Lower lobe of right lung (tissue), 2 donors: ENCODE measurements around the gene SHISAL1. TPM values are rescaled to one million over a fixed set of nuclear protein-coding genes. Genes with fewer than 3 reads are reported as not detected.

Experiments used
- ATAC-seq, 2 donors: fragments of 200-7000 bp; cut with Tn5 transposase; one replicate each; pipeline ENCODE4 v1.9.1; 2020 to 2022; ENCODE audit warnings: mild to moderate bottlenecking in 2 of 2, moderate library complexity in 2 of 2
- DNase-seq: peaks from one replicate; pipeline ENCODE4 v3.0.0-alpha.2; 2020
- H3K27ac ChIP-seq: fragments of 200-600 bp; one replicate; pipeline ENCODE4 v1.8.0; 2022
- H3K27me3 ChIP-seq: fragments of 200-600 bp; one replicate; pipeline ENCODE4 v1.8.0; 2022; ENCODE audit warnings: low read depth
- H3K36me3 ChIP-seq: fragments of 200-600 bp; one replicate; pipeline ENCODE4 v1.8.0; 2022; ENCODE audit warnings: mild to moderate bottlenecking
- H3K4me1 ChIP-seq: fragments of 200-600 bp; one replicate; pipeline ENCODE4 v1.8.0; 2022
- H3K4me3 ChIP-seq: fragments of 200-600 bp; one replicate; pipeline ENCODE4 v1.8.0; 2022; ENCODE audit warnings: mild to moderate bottlenecking
- H3K9me3 ChIP-seq: fragments of 200-600 bp; one replicate; pipeline ENCODE4 v1.8.0; 2022
- intact Hi-C: fragments of 100-400 bp; cut with DNase I; formaldehyde crosslinking; loops from one replicate; pipeline ENCODE4 v1.11.0; 2022
- total RNA-seq: library from RNA; stranded (reverse); fragmentation: NEBNext Ultra II Directional; extraction: Animal tissue kit (Norgen Biotek cat#: 25700); gene quantifications from one replicate; pipeline ENCODE4 v1.2.1, GENCODE V29; 2021
- TF ChIP-seq, protein P1 (sequence below): fragments of 200-600 bp; IDR thresholded peaks from one replicate; pipeline ENCODE4 v1.8.0; 2022; ENCODE audit warnings: antibody characterized with exemption, mild to moderate bottlenecking
- donor health status: DM: no; HTN: yes; CAD: no; lungs with severe emphysema.

The SHISAL1 gene
- total RNA-seq, 1 donor from 2014 or later, result 0.32 TPM

GRCh38 chr22:44277386-44278135 is 35.2 kb downstream of the SHISAL1 start:
- H3K27me3 ChIP-seq, result peaks cover 10% of the 10 kb centered on the region
- peak; percentile 11 for DNase-seq

DNA sequence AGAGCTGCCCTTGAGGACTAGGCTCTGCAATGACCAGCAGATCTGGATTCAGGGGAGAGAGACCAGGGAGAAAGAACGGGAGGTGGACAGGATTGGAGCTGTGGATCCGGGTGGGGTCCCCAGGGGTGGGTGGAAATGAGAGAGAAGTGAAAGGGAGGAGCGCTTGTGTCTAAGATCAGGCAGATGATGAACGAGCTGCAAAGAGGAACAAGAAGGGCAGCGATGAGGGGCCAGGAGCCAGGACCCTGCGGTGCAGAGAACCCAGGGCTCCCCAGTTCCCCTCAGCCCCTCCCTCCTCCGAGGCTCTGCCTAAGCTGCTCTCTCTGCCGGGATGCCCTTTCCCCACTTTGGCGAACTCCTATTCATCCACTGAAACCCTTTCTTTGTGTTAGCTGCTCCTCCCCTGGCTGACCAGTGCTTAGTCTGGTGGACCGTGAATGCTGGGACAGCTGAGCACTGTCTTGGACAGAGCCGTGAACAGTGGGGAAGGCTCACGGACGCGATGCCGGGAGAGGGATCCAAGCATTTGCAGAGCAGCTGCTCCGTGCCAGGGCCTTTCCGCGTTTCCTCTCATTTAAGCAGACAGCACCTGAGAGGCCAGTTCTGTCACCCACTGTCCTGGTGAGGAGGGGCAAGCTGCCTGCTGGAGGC is 35.9 kb downstream of the SHISAL1 start:
- peak; percentile 24 for DNase-seq
- no peak for ATAC-seq
- H3K27me3 ChIP-seq, result peaks cover 6% of the 10 kb centered on the region
- H3K27ac ChIP-seq, result no peak overlapping the region
- no peaks in the 10 kb centered on the region for H3K9me3 ChIP-seq
- no peak overlapping the region for H3K4me3 ChIP-seq
- no peaks in the 10 kb centered on the region for H3K4me1 ChIP-seq
- TF ChIP-seq, protein P1, sequence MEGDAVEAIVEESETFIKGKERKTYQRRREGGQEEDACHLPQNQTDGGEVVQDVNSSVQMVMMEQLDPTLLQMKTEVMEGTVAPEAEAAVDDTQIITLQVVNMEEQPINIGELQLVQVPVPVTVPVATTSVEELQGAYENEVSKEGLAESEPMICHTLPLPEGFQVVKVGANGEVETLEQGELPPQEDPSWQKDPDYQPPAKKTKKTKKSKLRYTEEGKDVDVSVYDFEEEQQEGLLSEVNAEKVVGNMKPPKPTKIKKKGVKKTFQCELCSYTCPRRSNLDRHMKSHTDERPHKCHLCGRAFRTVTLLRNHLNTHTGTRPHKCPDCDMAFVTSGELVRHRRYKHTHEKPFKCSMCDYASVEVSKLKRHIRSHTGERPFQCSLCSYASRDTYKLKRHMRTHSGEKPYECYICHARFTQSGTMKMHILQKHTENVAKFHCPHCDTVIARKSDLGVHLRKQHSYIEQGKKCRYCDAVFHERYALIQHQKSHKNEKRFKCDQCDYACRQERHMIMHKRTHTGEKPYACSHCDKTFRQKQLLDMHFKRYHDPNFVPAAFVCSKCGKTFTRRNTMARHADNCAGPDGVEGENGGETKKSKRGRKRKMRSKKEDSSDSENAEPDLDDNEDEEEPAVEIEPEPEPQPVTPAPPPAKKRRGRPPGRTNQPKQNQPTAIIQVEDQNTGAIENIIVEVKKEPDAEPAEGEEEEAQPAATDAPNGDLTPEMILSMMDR, result no peak
- no peaks in the 10 kb centered on the region for H3K36me3 ChIP-seq
- intact Hi-C loops, result no loop called here

More at GRCh38 chr22:44277386-44278135, 35.2 kb downstream of the SHISAL1 start:
- Histone ChIP-seq H3K9me3 (no peaks in the 10 kb centered on the region), H3K4me1 (no peaks in the 10 kb centered on the region), H3K36me3 (no peaks in the 10 kb centered on the region), H3K27ac (no peak overlapping the region), H3K4me3 (no peak overlapping the region)
- TF ChIP-seq, protein P1, result no peak
- ATAC-seq, result no peak
- intact Hi-C loops, result no loop called here

- no peaks in the 10 kb centered on the region for H3K9me3 ChIP-seq
- no peak for ATAC-seq
- intact Hi-C loops, result no loop called here
- H3K4me1 ChIP-seq, result no peaks in the 10 kb centered on the region
- no peak overlapping the region for H3K27ac ChIP-seq
- DNase-seq, result no peak
- TF ChIP-seq, protein P1, result no peak
- peaks cover 6% of the 10 kb centered on the region for H3K27me3 ChIP-seq
- H3K4me3 ChIP-seq, result no peak overlapping the region
- no peaks in the 10 kb centered on the region for H3K36me3 ChIP-seq
Observed at GRCh38 chr22:44276041-44276440, 36.7 kb downstream of the SHISAL1 start.

- H3K27me3 ChIP-seq, result peaks cover 6% of the 10 kb centered on the region
- H3K27ac ChIP-seq, result no peak overlapping the region
- no peaks in the 10 kb centered on the region for H3K4me1 ChIP-seq
- ATAC-seq (no peak), DNase-seq (no peak)
- no peak overlapping the region for H3K4me3 ChIP-seq
- H3K36me3 ChIP-seq, result no peaks in the 10 kb centered on the region
- H3K9me3 ChIP-seq, result no peaks in the 10 kb centered on the region
- TF ChIP-seq, protein P1, result no peak
- intact Hi-C loops, result no loop called here
Observed at GRCh38 chr22:44275631-44275995, 37.1 kb downstream of the SHISAL1 start.

DNA sequence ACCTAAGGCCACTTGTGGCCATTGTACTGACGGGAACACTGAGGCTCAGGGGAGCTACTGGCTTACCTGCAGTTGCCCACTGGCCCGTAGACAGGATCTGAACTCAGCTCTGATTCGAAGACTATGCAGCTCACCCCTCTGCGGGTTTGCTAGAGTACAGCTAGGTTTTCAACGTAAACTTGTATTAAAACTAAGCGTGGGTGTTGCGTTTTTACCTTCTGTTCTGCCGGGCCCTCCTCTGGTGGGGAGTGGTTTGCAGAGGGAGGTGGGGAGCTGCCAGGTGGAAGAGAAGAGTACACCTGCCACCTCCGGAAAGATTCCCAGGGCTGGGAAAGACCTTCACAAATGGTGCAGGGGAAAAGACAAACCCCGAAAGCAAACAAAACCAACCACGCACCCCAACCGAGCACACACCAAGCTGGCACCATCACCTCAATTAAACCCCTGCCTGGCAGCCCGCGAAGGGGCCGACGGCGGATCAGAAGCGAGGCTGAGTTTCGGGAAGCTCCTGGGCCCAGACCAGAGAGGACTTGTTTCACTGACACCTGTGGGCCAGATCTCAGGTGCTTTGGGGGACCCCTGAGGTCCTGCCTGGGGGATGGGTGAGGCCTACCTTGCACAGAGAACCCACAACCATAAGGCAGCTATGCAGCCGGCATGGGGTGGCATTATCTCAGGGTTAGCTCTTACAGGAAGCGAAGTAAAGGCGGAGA is 37.7 kb downstream of the SHISAL1 start:
- Histone ChIP-seq H3K4me3 (no peak overlapping the region), H3K27me3 (peaks cover 6% of the 10 kb centered on the region), H3K9me3 (no peaks in the 10 kb centered on the region), H3K4me1 (no peaks in the 10 kb centered on the region), H3K36me3 (no peaks in the 10 kb centered on the region), H3K27ac (no peak overlapping the region)
- TF ChIP-seq, protein P1, result no peak
- DNase-seq (no peak), ATAC-seq (no peak)
- intact Hi-C loops, result no loop called here
